ENCODE measurements around the gene CPEB3. TPM values are rescaled to one million over a fixed set of nuclear protein-coding genes. Genes with fewer than 3 reads are reported as not detected.

CPEB3 gene
- total RNA-seq, 1 donor from 2014 or later: 8.0 TPM

DNA sequence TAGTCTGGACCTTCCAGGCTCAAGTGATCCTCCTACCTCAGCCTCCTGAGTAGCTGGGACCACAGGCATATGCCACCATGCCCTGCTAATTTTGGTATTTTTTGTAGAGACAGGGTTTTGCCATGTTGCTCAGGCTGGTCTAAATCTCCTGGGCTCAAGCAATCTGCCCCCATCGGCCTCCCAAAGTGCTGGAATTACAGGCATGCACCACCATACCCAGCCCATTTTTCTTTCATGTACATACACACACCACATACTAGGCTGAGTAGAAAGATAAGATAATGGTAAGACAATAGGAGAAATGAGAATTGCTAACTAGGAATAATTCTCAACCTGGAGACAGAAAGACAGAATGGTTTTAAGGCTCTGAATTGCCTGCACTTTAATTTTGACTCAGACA, 83.8 kb downstream of the CPEB3 start:
- no peak overlapping the region for H3K27ac Mint-ChIP-seq (ENCODE audit: unreplicated experiment)
- H3K4me1 Mint-ChIP-seq (ENCODE audit: low read depth, unreplicated experiment): peaks cover 8% of the 10 kb centered on the region
- DNase-seq: no peak
- no peak overlapping the region for H3K4me3 Mint-ChIP-seq (ENCODE audit: unreplicated experiment)
- TF ChIP-seq CTCF (IDR thresholded peaks at IDR 0.05; ENCODE audit: partially characterized antibody, unreplicated experiment): no peak
- no peaks in the 10 kb centered on the region for H3K9me3 Mint-ChIP-seq (ENCODE audit: unreplicated experiment)
- H3K27me3 Mint-ChIP-seq (ENCODE audit: unreplicated experiment): no peaks in the 10 kb centered on the region
- H3K36me3 Mint-ChIP-seq (ENCODE audit: unreplicated experiment): no peaks in the 10 kb centered on the region

- H3K9me3 Mint-ChIP-seq (ENCODE audit: unreplicated experiment): peaks cover 3% of the 10 kb centered on the region
- peaks cover 10% of the 10 kb centered on the region for H3K4me1 Mint-ChIP-seq (ENCODE audit: low read depth, unreplicated experiment)
- no peak overlapping the region for H3K4me3 Mint-ChIP-seq (ENCODE audit: unreplicated experiment)
- no peaks in the 10 kb centered on the region for H3K27me3 Mint-ChIP-seq (ENCODE audit: unreplicated experiment)
- no peaks in the 10 kb centered on the region for H3K36me3 Mint-ChIP-seq (ENCODE audit: unreplicated experiment)
- peak overlapping the region; percentile 75 for H3K27ac Mint-ChIP-seq (ENCODE audit: unreplicated experiment)
- no peak for TF ChIP-seq CTCF (IDR thresholded peaks at IDR 0.05; ENCODE audit: partially characterized antibody, unreplicated experiment)
- no peak for DNase-seq
These were observed 86.8 kb downstream of the CPEB3 start for GRCh38 chr10:92203919-92204623.

GRCh38 chr10:92202536-92202935, 88.3 kb downstream of the CPEB3 start:
- Mint-ChIP-seq H3K4me1 (ENCODE audit: low read depth, unreplicated experiment) (peaks cover 10% of the 10 kb centered on the region), H3K27me3 (ENCODE audit: unreplicated experiment) (peaks cover 1% of the 10 kb centered on the region), H3K27ac (ENCODE audit: unreplicated experiment) (no peak overlapping the region), H3K9me3 (ENCODE audit: unreplicated experiment) (peaks cover 3% of the 10 kb centered on the region), H3K4me3 (ENCODE audit: unreplicated experiment) (no peak overlapping the region), H3K36me3 (ENCODE audit: unreplicated experiment) (no peaks in the 10 kb centered on the region)
- no peak for TF ChIP-seq CTCF (IDR thresholded peaks at IDR 0.05; ENCODE audit: partially characterized antibody, unreplicated experiment)
- DNase-seq: no peak

GRCh38 chr10:92200564-92200963, 90.3 kb downstream of the CPEB3 start:
- peaks cover 1% of the 10 kb centered on the region for H3K27me3 Mint-ChIP-seq (ENCODE audit: unreplicated experiment)
- H3K36me3 Mint-ChIP-seq (ENCODE audit: unreplicated experiment): no peaks in the 10 kb centered on the region
- peaks cover 10% of the 10 kb centered on the region for H3K4me1 Mint-ChIP-seq (ENCODE audit: low read depth, unreplicated experiment)
- no peak for DNase-seq
- H3K27ac Mint-ChIP-seq (ENCODE audit: unreplicated experiment): no peak overlapping the region
- no peak overlapping the region for H3K4me3 Mint-ChIP-seq (ENCODE audit: unreplicated experiment)
- H3K9me3 Mint-ChIP-seq (ENCODE audit: unreplicated experiment): peaks cover 3% of the 10 kb centered on the region
- no peak for TF ChIP-seq CTCF (IDR thresholded peaks at IDR 0.05; ENCODE audit: partially characterized antibody, unreplicated experiment)

DNA sequence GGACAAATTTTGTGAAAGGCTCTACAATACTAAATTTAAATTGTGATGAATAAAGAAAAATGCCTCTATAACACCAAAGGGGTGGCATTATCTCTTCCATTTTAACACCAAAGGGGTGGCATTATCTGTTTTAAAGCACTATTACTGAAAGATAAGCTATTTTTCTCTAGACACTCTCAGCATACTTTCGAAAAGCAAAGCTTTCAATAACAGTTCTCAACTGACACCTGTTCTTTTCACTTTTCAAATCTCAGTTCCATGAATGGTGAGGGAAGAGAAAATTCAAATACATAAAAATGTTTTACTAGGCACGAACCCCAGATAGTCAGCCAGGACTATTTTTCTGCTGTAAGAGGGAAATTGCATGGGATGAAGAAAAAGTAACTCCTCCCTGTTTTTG, 103.8 kb downstream of the CPEB3 start:
- no peaks in the 10 kb centered on the region for H3K36me3 Mint-ChIP-seq (ENCODE audit: unreplicated experiment)
- no peak overlapping the region for H3K4me3 Mint-ChIP-seq (ENCODE audit: unreplicated experiment)
- no peaks in the 10 kb centered on the region for H3K4me1 Mint-ChIP-seq (ENCODE audit: low read depth, unreplicated experiment)
- no peak for TF ChIP-seq CTCF (IDR thresholded peaks at IDR 0.05; ENCODE audit: partially characterized antibody, unreplicated experiment)
- no peak overlapping the region for H3K27ac Mint-ChIP-seq (ENCODE audit: unreplicated experiment)
- H3K27me3 Mint-ChIP-seq (ENCODE audit: unreplicated experiment): no peaks in the 10 kb centered on the region
- no peaks in the 10 kb centered on the region for H3K9me3 Mint-ChIP-seq (ENCODE audit: unreplicated experiment)
- DNase-seq: no peak

Measured in glutamatergic neuron (in vitro differentiated cells).